ENCODE results near the gene ACP6.

Gene ACP6

DNA sequence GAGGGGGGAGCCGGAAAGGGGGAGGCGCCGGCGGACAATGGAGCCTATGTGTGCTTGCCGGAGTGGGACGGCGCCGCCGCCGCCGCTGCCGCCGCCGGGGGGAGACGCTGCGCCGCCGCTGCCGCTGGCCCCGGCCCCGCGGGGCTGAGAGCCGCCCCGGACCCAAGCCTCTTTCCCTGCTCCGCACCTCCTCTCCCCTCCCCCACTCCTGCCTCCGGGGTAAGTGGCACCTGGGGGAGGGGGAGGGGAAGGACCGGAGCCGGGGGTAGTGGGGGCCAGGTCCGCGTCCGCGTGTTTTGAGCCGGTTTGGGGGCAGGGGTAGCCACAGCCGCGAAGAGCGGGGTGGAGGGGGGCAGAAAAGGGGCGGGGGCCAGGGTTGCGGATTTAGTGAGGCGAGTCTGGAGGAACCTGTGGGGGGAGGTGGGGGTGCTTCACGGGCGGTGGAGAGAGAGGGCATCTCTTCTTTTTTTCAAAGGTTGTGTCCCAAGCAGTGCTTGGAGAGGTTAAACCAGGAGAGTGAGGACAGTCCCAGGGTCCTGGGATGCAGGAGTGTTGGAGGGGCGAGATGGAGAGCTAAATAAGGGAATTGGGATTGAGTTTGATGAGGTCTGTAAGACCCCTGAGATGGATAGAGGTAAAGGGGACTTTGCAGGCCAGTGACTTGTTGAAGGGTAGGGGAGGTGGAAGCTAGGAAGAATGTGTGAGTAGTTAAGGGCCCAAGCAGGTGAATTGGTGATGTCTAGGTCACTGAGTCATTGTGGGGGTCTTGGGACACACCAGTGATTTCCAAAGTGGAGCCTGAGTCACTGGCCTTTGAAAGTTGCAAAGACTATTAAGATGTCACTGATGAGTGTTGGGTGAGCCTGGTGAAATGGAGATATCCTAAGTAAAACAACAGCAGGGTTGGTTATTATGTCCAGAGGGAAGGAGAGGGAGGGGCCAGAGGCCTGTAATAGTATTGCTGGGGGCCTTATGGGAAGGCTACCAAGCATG is 69.9 kb downstream of the ACP6 start:
- H3K4me3 ChIP-seq (replicated peaks; ENCODE audit: low read depth, low read length) = peak overlapping the region; percentile 71
- TF ChIP-seq, protein P1, sequence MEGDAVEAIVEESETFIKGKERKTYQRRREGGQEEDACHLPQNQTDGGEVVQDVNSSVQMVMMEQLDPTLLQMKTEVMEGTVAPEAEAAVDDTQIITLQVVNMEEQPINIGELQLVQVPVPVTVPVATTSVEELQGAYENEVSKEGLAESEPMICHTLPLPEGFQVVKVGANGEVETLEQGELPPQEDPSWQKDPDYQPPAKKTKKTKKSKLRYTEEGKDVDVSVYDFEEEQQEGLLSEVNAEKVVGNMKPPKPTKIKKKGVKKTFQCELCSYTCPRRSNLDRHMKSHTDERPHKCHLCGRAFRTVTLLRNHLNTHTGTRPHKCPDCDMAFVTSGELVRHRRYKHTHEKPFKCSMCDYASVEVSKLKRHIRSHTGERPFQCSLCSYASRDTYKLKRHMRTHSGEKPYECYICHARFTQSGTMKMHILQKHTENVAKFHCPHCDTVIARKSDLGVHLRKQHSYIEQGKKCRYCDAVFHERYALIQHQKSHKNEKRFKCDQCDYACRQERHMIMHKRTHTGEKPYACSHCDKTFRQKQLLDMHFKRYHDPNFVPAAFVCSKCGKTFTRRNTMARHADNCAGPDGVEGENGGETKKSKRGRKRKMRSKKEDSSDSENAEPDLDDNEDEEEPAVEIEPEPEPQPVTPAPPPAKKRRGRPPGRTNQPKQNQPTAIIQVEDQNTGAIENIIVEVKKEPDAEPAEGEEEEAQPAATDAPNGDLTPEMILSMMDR (IDR thresholded peaks at IDR 0.05; ENCODE audit: low read length, missing control alignments) = no peak
- peak; percentile 31 for DNase-seq (ENCODE audit: low read depth)

DNA sequence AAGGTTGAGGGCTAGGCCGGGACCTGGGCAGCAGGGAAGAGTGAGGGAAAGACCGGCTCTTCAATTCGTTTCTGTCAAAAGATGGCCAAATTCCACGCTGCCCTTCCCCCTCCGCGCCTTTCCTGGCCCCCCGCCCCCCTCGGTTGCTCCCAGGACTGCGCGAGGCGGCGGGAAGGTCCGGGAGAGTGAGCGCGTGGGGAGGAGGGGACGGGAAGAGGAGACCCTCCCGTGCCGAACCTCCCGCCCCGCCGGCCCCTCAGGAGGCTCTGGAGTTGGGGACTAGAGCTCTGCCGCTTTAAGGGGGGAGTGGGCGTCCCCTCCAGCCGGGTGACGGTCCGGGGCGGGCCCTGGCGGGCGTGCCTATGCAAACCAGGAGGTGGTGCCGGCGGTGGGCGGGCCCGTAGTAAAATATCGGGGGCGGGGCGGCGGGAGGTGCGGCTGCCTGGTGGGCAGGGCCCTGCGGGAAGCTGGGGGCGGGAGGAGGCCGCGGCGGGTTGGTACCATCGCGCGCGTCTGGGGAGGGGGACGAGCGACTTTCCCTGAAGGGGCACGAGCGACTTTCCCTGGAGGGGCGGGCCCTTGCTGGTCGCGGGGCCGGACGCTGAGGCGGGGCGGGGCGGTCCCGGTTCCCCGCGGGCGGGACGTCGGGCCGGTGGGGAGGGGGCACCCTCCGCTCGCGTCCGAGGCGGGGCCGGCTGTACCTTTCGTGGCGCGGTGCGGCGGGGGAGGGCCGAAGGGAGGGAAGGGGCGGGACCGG is 70.8 kb downstream of the ACP6 start:
- peak; percentile 98 for DNase-seq (ENCODE audit: low read depth)
- TF ChIP-seq, protein P1 (IDR thresholded peaks at IDR 0.05; ENCODE audit: low read length, missing control alignments) = no peak
- H3K4me3 ChIP-seq (replicated peaks; ENCODE audit: low read depth, low read length) = peak overlapping the region; percentile 68

DNA sequence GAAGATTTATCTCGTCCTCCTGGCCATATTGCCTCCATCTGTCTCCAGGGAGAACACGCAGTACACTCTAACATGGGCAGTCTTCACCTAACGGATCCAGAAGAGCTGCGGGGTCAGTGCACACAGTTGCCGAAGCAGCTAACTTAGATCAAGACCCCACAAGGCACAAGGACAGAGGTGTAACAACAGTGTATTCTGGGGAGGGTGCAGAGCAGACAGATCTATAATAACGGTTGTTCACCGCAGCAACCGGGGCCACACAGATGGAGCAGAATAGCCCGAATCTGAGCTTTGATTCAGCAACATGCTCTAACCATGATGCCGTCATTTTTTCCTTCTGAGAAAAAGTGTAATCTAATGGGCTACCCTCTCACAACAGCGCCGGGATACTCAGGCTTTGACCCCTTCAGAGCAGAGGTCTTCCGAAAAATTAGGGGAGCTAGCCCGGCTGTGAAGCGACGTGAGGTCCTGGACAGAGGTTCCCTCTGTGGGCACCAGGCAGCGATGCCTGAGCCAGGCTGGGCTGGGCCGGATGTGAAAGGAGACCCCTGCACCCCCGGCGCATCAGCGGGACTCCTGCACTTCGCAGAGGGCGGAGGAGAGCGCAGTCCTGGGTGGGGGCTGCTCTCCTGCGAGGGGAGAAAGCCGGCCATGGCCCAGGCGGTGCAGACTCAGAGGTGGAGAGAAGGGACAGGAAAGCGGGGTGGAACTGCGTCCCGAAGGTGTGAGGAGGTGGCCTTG is 71.5 kb downstream of the ACP6 start:
- no peak for DNase-seq (ENCODE audit: low read depth)
- TF ChIP-seq, protein P1 (IDR thresholded peaks at IDR 0.05; ENCODE audit: low read length, missing control alignments) = no peak
- peak overlapping the region; percentile 68 for H3K4me3 ChIP-seq (replicated peaks; ENCODE audit: low read depth, low read length)

DNA sequence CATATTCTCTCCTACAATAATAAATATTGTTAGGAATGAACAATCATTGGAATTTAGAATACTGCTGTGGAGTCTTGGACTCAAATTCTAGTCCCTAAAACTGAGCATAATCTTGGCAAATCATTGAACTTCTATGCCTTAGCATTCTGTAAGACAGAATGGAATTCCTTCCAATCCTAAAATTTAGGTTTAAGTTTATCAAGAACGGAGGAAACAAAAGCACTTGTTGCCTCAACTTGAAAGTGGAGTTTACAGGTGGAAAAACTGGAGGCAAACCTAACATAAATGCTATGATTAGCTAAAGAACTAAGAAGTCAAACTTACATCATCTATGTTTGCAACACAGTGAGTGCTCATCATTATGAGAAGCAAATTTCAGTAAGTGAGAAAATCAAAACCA is 73.3 kb downstream of the ACP6 start:
- no peak for DNase-seq (ENCODE audit: low read depth)
- TF ChIP-seq, protein P1 (IDR thresholded peaks at IDR 0.05; ENCODE audit: low read length, missing control alignments) = no peak
- no peak overlapping the region for H3K4me3 ChIP-seq (replicated peaks; ENCODE audit: low read depth, low read length)
